ENCODE results near the gene RTN4RL2.

Gene RTN4RL2

GRCh38 chr11:57481315-57481714 lies 21.0 kb downstream of the RTN4RL2 start:
- no peak for DNase-seq (ENCODE audit: low spot score)

GRCh38 chr11:57481915-57482781 lies 21.8 kb downstream of the RTN4RL2 start:
- no peak for DNase-seq (ENCODE audit: low spot score)

- DNase-seq (ENCODE audit: low spot score): no peak
Measured at GRCh38 chr11:57482782-57483561, 22.6 kb downstream of the RTN4RL2 start.

GRCh38 chr11:57483562-57483918 lies 23.2 kb downstream of the RTN4RL2 start:
- DNase-seq (ENCODE audit: low spot score): no peak

GRCh38 chr11:57484141-57484710 lies 23.9 kb downstream of the RTN4RL2 start:
- DNase-seq (ENCODE audit: low spot score): no peak

- DNase-seq (ENCODE audit: low spot score): no peak
Measured at GRCh38 chr11:57485217-57485990, 25.1 kb downstream of the RTN4RL2 start.

- DNase-seq (ENCODE audit: low spot score): no peak
Measured at GRCh38 chr11:57487021-57487778, 26.9 kb downstream of the RTN4RL2 start.

- no peak for DNase-seq (ENCODE audit: low spot score)
Measured at GRCh38 chr11:57487920-57488659, 27.8 kb downstream of the RTN4RL2 start.

GRCh38 chr11:57490456-57491248 lies 30.3 kb downstream of the RTN4RL2 start:
- no peak for DNase-seq (ENCODE audit: low spot score)

GRCh38 chr11:57491371-57492061 lies 31.2 kb downstream of the RTN4RL2 start:
- DNase-seq (ENCODE audit: low spot score): peak; percentile 75

GRCh38 chr11:57493507-57494503 lies 33.5 kb downstream of the RTN4RL2 start:
- peak; percentile 75 for DNase-seq (ENCODE audit: low spot score)

GRCh38 chr11:57496109-57496820 lies 35.9 kb downstream of the RTN4RL2 start:
- no peak for DNase-seq (ENCODE audit: low spot score)

- no peak for DNase-seq (ENCODE audit: low spot score)
Measured at GRCh38 chr11:57497303-57498247, 37.2 kb downstream of the RTN4RL2 start.

- DNase-seq (ENCODE audit: low spot score): no peak
Measured at GRCh38 chr11:57498540-57498939, 38.2 kb downstream of the RTN4RL2 start.

- DNase-seq (ENCODE audit: low spot score): peak; percentile 92
Measured at GRCh38 chr11:57499413-57499982, 39.2 kb downstream of the RTN4RL2 start.

- no peak for DNase-seq (ENCODE audit: low spot score)
Measured at GRCh38 chr11:57499983-57500461, 39.7 kb downstream of the RTN4RL2 start.

Measured in hematopoietic multipotent progenitor cell treated with erythropoietin and hydrocortisone succinate and interleukin-3 and kit ligand, for 15 days (in vitro differentiated cells).